Measurements from ENCODE around the gene TSC2.

Gene TSC2

GRCh38 chr16:2083409-2083808 is 35.6 kb downstream of the TSC2 start:
- Histone ChIP-seq H3K9ac (ENCODE audit: low read length) (no peak overlapping the region), H3K36me3 (replicated peaks; ENCODE audit: low read depth, low read length) (no peaks in the 10 kb centered on the region), H3K27ac (ENCODE audit: low read length) (no peak overlapping the region), H3K4me2 (ENCODE audit: low read length) (no peak overlapping the region), H3K4me1 (ENCODE audit: low read length) (no peaks in the 10 kb centered on the region), H3K9me3 (ENCODE audit: insufficient read depth, low read length) (no peaks in the 10 kb centered on the region), H4K20me1 (ENCODE audit: insufficient read depth, low read length) (no peaks in the 10 kb centered on the region), H3K79me2 (ENCODE audit: low read length) (no peaks in the 10 kb centered on the region), H3K27me3 (ENCODE audit: low read depth, low read length) (no peaks in the 10 kb centered on the region), H2AFZ (ENCODE audit: low read depth, low read length) (no peak overlapping the region), H3K4me3 (ENCODE audit: low read length) (no peak overlapping the region)
- no peak for TF ChIP-seq EZH2phosphoT487 (IDR thresholded peaks at IDR 0.05; ENCODE audit: low read depth)
- TF ChIP-seq, protein P1, sequence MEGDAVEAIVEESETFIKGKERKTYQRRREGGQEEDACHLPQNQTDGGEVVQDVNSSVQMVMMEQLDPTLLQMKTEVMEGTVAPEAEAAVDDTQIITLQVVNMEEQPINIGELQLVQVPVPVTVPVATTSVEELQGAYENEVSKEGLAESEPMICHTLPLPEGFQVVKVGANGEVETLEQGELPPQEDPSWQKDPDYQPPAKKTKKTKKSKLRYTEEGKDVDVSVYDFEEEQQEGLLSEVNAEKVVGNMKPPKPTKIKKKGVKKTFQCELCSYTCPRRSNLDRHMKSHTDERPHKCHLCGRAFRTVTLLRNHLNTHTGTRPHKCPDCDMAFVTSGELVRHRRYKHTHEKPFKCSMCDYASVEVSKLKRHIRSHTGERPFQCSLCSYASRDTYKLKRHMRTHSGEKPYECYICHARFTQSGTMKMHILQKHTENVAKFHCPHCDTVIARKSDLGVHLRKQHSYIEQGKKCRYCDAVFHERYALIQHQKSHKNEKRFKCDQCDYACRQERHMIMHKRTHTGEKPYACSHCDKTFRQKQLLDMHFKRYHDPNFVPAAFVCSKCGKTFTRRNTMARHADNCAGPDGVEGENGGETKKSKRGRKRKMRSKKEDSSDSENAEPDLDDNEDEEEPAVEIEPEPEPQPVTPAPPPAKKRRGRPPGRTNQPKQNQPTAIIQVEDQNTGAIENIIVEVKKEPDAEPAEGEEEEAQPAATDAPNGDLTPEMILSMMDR (IDR thresholded peaks at IDR 0.05; ENCODE audit: low read depth, low read length), result no peak

DNA sequence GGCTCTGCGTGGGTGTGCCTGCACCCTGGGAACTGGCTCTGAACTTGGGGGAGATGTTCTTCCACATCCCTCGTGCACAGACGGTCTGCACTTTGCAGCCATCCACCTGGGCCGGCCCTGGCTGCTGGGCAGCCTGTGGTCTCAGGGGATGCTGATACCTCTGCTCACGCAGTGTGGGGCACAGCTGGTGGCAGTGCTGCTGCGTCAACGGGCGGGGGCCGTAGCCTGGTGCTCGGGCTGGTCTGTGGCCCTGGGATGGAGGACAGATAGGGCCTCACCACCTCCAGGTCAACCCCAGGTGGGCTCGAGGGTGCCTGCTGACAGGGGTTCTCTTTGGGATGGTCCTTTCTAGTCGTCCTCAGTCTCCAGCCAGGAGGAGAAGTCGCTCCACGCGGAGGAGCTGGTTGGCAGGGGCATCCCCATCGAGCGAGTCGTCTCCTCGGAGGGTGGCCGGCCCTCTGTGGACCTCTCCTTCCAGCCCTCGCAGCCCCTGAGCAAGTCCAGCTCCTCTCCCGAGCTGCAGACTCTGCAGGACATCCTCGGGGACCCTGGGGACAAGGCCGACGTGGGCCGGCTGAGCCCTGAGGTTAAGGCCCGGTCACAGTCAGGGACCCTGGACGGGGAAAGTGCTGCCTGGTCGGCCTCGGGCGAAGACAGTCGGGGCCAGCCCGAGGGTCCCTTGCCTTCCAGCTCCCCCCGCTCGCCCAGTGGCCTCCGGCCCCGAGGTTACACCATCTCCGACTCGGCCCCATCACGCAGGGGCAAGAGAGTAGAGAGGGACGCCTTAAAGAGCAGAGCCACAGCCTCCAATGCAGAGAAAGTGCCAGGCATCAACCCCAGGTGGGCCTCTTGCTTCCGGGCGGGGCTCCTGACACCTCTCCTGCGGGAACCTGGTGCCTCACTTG is 36.3 kb downstream of the TSC2 start:
- H3K27ac ChIP-seq (ENCODE audit: low read length), result no peak overlapping the region
- no peaks in the 10 kb centered on the region for H4K20me1 ChIP-seq (ENCODE audit: insufficient read depth, low read length)
- H3K4me3 ChIP-seq (ENCODE audit: low read length), result no peak overlapping the region
- H3K9ac ChIP-seq (ENCODE audit: low read length), result no peak overlapping the region
- H2AFZ ChIP-seq (ENCODE audit: low read depth, low read length), result no peak overlapping the region
- H3K36me3 ChIP-seq (replicated peaks; ENCODE audit: low read depth, low read length), result no peaks in the 10 kb centered on the region
- H3K79me2 ChIP-seq (ENCODE audit: low read length), result no peaks in the 10 kb centered on the region
- H3K4me2 ChIP-seq (ENCODE audit: low read length), result no peak overlapping the region
- no peaks in the 10 kb centered on the region for H3K9me3 ChIP-seq (ENCODE audit: insufficient read depth, low read length)
- H3K4me1 ChIP-seq (ENCODE audit: low read length), result no peaks in the 10 kb centered on the region
- H3K27me3 ChIP-seq (ENCODE audit: low read depth, low read length), result no peaks in the 10 kb centered on the region
- no peak for TF ChIP-seq EZH2phosphoT487 (IDR thresholded peaks at IDR 0.05; ENCODE audit: low read depth)
- TF ChIP-seq, protein P1 (IDR thresholded peaks at IDR 0.05; ENCODE audit: low read depth, low read length), result no peak

DNA sequence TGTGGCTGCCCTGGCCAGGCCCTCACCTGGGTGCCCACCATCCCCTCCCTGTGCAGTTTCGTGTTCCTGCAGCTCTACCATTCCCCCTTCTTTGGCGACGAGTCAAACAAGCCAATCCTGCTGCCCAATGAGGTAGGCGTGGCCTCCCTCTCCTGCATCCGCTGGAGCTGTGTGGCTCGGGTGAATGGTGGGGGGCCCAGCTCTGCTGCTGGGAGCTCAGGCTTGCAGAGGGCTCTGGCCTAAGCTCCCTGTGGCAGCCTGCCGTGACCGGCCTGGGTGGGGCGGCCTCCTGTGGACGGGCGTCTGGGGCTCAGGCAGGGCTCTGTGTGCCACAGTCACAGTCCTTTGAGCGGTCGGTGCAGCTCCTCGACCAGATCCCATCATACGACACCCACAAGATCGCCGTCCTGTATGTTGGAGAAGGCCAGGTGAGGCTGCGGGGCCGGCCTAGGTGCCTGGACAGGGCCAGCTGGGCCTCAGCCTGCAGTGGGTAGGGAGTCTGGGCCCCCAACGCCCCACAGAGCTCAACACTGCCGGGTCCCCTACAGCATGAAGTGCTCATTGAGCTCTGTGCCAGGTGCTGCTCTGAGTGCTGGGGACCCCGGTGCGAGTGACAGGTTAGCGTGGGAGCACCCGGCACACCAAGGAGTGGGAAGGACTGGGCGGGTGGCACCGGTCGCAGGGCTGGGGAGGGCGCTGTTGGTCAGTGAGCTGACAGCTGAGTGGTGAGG is 37.3 kb downstream of the TSC2 start:
- H3K9me3 ChIP-seq (ENCODE audit: insufficient read depth, low read length), result no peaks in the 10 kb centered on the region
- no peak overlapping the region for H2AFZ ChIP-seq (ENCODE audit: low read depth, low read length)
- H3K36me3 ChIP-seq (replicated peaks; ENCODE audit: low read depth, low read length), result peaks cover 4% of the 10 kb centered on the region
- H3K79me2 ChIP-seq (ENCODE audit: low read length), result no peaks in the 10 kb centered on the region
- no peaks in the 10 kb centered on the region for H3K27me3 ChIP-seq (ENCODE audit: low read depth, low read length)
- H4K20me1 ChIP-seq (ENCODE audit: insufficient read depth, low read length), result no peaks in the 10 kb centered on the region
- H3K4me3 ChIP-seq (ENCODE audit: low read length), result no peak overlapping the region
- no peak overlapping the region for H3K4me2 ChIP-seq (ENCODE audit: low read length)
- TF ChIP-seq EZH2phosphoT487 (IDR thresholded peaks at IDR 0.05; ENCODE audit: low read depth), result no peak
- TF ChIP-seq, protein P1 (IDR thresholded peaks at IDR 0.05; ENCODE audit: low read depth, low read length), result no peak
- H3K4me1 ChIP-seq (ENCODE audit: low read length), result no peaks in the 10 kb centered on the region
- H3K27ac ChIP-seq (ENCODE audit: low read length), result no peak overlapping the region
- H3K9ac ChIP-seq (ENCODE audit: low read length), result no peak overlapping the region

DNA sequence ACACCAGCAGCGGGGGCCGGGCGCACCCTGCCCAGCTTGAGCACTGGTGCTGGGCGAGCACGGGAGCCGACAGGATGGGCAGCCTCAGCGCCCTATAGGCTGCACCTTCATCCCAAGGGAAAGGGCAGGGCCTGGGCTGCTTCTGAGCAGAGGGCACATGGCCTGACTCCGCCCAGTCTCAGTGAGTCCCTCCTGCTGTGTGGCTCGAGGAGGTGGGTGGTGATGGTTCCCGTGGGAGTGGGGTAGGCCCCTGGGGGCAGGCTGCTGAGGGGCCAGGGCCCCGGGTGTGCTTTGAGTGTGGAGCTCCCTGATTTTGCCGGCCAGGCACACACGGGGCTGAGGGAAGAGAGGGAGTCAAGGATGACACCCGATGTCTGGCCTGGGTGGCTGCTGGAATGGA is 37.9 kb downstream of the TSC2 start:
- H3K4me2 ChIP-seq (ENCODE audit: low read length), result no peak overlapping the region
- H3K36me3 ChIP-seq (replicated peaks; ENCODE audit: low read depth, low read length), result peaks cover 4% of the 10 kb centered on the region
- H3K9me3 ChIP-seq (ENCODE audit: insufficient read depth, low read length), result no peaks in the 10 kb centered on the region
- TF ChIP-seq, protein P1 (IDR thresholded peaks at IDR 0.05; ENCODE audit: low read depth, low read length), result no peak
- no peak for TF ChIP-seq EZH2phosphoT487 (IDR thresholded peaks at IDR 0.05; ENCODE audit: low read depth)
- H2AFZ ChIP-seq (ENCODE audit: low read depth, low read length), result no peak overlapping the region
- H3K9ac ChIP-seq (ENCODE audit: low read length), result no peak overlapping the region
- no peak overlapping the region for H3K27ac ChIP-seq (ENCODE audit: low read length)
- no peak overlapping the region for H3K4me3 ChIP-seq (ENCODE audit: low read length)
- H3K27me3 ChIP-seq (ENCODE audit: low read depth, low read length), result no peaks in the 10 kb centered on the region
- H4K20me1 ChIP-seq (ENCODE audit: insufficient read depth, low read length), result no peaks in the 10 kb centered on the region
- no peaks in the 10 kb centered on the region for H3K4me1 ChIP-seq (ENCODE audit: low read length)
- no peaks in the 10 kb centered on the region for H3K79me2 ChIP-seq (ENCODE audit: low read length)

Data from OCI-LY3 (cell line).